Ishikawa (cell line): ENCODE results near the gene CSNK1D.

Experiments
- CEBPB ChIP-seq: IDR thresholded peaks from 2 replicates; pipeline ENCODE4 v1.6.1; 2012
- CREB1 ChIP-seq: IDR thresholded peaks from 2 replicates; pipeline ENCODE4 v1.6.1; 2012; ENCODE audit warnings: low read depth
- EGR1 ChIP-seq: IDR thresholded peaks from 2 replicates; pipeline ENCODE4 v1.6.1; 2012
- EP300 ChIP-seq: IDR thresholded peaks from 2 replicates; pipeline ENCODE4 v1.6.1; 2012; ENCODE audit warnings: borderline replicate concordance
- FOXM1 ChIP-seq: IDR thresholded peaks from 2 replicates; pipeline ENCODE4 v1.6.1; 2012; ENCODE audit warnings: low read depth, borderline replicate concordance
- MAX ChIP-seq: IDR thresholded peaks from 2 replicates; pipeline ENCODE4 v1.6.1; 2012
- NFIC ChIP-seq: IDR thresholded peaks from 2 replicates; pipeline ENCODE4 v1.6.1; 2012
- RAD21 ChIP-seq: IDR thresholded peaks from 2 replicates; pipeline ENCODE4 v1.6.1; 2012; ENCODE audit warnings: low read depth
- REST ChIP-seq: IDR thresholded peaks from 2 replicates; pipeline ENCODE4 v1.6.1; 2012; ENCODE audit warnings: low read depth, mild to moderate bottlenecking
- TAF1 ChIP-seq: IDR thresholded peaks from 2 replicates; pipeline ENCODE4 v1.6.1; 2012; ENCODE audit warnings: low read depth, mild to moderate bottlenecking
- TCF12 ChIP-seq: IDR thresholded peaks from 2 replicates; pipeline ENCODE4 v1.6.1; 2012; ENCODE audit warnings: low read depth
- TEAD4 ChIP-seq: IDR thresholded peaks from 2 replicates; pipeline ENCODE4 v1.6.1; 2012
- USF1 ChIP-seq: IDR thresholded peaks from 2 replicates; pipeline ENCODE4 v1.6.1; 2012
- YY1 ChIP-seq: IDR thresholded peaks from 2 replicates; pipeline ENCODE4 v1.6.1; 2012; ENCODE audit warnings: low read depth
- ZBTB7A ChIP-seq: IDR thresholded peaks from 2 replicates; pipeline ENCODE4 v1.6.1; 2012; ENCODE audit warnings: low read depth

CSNK1D gene

GRCh38 chr17:82305727-82306300 lies 32.3 kb upstream of the CSNK1D start:
- TF ChIP-seq TAF1 = no peak
- no peak for TF ChIP-seq REST
- no peak for TF ChIP-seq USF1
- TF ChIP-seq EP300 = no peak
- TF ChIP-seq EGR1 = no peak
- TF ChIP-seq ZBTB7A = no peak
- no peak for TF ChIP-seq TCF12
- no peak for TF ChIP-seq YY1
- TF ChIP-seq RAD21 = no peak
- no peak for TF ChIP-seq TEAD4
- no peak for TF ChIP-seq CEBPB
- no peak for TF ChIP-seq CREB1
- TF ChIP-seq FOXM1 = no peak
- TF ChIP-seq NFIC = no peak
- TF ChIP-seq MAX = no peak

- TF ChIP-seq RAD21 (no peak), REST (no peak), NFIC (no peak), USF1 (no peak), TAF1 (no peak), EP300 (no peak), MAX (no peak), ZBTB7A (no peak), CREB1 (no peak), TEAD4 (no peak)
Measured at GRCh38 chr17:82304826-82305726, 31.6 kb upstream of the CSNK1D start.

- TF ChIP-seq MAX (no peak), RAD21 (no peak), TEAD4 (no peak), ZBTB7A (0 out of 2 replicates have a peak, but pooled peaks have one; percentile 33), FOXM1 (no peak)
Measured at GRCh38 chr17:82303944-82304808, 30.7 kb upstream of the CSNK1D start.

GRCh38 chr17:82302991-82303943 lies 29.8 kb upstream of the CSNK1D start:
- TF ChIP-seq RAD21 (no peak), REST (no peak), YY1 (no peak), ZBTB7A (no peak), USF1 (no peak), MAX (no peak), CEBPB (no peak)
